ENCODE data around the gene MIOX.
A peak's percentile ranks its signal among the peaks of the same experiment; 100 is the strongest.
"Not testable (repeated sequence)": the region's sequence is repeated elsewhere in the genome, so short reads cannot be mapped to it uniquely, and the experiment has no call there.

Gene MIOX

GRCh38 chr22:50518606-50519005 is 31.9 kb downstream of the MIOX start:
- no peak for DNase-seq

DNA sequence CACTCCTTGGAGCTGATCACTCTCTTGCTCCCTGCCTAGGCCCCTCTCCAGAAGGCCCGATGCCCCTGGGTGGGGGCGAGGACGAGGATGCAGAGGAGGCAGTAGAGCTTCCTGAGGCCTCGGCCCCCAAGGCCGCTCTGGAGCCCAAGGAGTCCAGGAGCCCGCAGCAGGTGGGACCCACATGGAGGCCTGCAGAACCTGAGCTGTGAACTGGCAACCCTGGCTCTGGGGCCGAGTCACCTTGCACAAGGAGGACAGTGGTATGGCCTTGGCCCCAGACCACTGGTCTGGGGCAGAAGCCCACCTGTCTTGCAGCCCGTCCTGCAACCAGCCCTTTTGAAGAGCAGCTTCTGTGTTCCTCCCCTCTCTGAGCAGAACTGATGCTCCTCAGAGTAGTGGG is 32.5 kb downstream of the MIOX start:
- no peak for DNase-seq

DNA sequence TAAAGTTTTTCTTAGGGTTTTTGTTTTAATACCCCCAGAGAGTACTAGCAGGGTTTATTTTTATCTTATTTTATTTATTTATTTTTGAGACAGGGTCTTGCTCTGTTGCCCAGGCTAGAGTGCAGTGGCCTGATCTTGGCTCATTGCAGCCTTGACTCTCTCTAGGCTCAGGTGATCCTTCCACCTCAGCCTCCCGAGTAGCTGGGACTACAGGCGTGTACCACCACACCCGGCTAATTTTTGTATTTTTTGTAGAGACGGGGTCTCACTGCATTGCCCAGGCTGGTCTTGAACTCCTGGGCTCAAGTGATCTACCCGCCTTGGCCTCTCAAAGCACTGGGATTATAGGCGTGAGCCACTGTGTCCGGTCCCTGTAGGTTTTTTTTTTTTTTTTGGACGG is 33.5 kb downstream of the MIOX start:
- not testable (repeated sequence) for DNase-seq

DNA sequence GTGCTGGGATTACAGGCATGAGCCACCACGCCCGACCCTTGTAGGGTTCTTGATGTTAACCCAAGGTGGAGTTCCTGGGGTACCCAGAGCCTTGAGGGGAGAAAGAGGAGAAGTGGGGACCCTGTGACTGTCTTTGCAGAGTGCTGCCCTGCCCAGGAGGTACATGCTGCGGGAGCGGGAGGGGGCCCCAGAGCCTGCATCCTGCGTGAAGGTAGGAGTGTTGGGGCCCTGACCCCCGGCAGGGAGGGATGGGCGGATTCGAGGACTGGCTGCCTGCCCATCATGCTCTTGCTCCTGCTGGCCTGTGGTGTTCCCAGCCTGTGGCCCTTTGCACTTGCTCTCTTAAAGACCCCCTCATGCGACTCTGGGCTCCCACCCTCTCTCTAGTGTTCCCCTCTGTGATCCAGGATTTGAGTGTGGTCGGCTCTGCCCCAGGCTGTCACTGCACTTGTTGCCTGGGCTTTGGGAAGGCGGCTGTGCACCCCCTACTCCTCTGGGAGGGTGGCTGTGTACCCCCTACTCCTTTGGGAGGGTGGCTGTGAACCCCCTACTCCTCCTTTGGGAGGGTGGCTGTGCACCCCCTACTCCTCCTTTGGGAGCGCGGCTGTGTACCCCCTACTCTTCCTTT is 34.3 kb downstream of the MIOX start:
- DNase-seq: no peak

DNA sequence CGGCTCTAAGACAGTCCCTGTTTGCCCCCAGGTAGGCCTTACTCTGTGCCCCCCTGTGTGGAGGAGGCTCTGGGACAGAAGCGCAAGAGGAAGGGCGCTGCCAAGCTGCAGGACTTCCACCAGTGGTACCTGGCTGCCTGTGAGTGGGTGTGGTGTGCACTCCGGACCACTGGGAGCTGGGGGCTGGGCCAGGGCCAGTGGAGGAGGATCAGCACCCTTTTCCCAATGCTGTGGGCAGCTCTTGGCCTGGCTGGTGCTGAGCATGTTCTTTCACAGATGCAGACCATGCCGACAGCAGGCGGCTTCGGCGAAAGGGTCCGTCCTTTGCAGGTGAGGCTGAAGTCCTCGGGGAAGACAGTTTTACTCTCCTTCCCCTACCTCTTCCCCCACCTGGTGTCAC is 35.1 kb downstream of the MIOX start:
- DNase-seq: no peak

DNA sequence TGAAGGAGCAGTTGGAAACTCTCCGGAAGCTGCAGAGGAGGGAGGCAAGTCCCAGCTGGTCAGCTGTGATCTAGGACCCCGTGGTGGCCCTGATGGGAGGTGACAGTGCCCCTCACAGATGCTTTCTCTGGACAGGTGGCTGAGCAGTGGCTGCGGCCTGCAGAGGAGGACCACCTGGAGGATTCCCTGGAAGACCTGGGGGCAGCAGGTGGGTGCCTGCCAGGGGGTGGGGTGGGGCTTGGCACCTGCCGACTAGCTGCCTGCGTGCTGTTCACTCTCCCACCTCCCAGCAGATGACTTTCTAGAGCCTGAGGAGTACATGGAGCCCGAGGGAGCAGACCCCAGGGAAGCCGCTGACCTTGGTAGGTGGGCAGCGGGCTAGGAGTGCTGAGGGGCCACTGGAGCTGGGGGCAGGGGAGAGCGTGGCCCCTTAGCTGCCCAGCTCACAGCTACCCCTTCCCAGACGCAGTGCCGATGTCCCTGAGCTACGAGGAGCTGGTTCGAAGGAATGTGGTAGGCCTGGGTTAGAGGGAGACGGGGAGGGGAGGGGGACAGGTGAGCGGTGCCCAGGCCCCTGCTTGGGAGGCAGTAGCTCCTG is 35.6 kb downstream of the MIOX start:
- DNase-seq: no peak

GRCh38 chr22:50522806-50523438 is 36.3 kb downstream of the MIOX start:
- no peak for DNase-seq

- DNase-seq: no peak
Measured at GRCh38 chr22:50523458-50523805, 36.8 kb downstream of the MIOX start.

DNA sequence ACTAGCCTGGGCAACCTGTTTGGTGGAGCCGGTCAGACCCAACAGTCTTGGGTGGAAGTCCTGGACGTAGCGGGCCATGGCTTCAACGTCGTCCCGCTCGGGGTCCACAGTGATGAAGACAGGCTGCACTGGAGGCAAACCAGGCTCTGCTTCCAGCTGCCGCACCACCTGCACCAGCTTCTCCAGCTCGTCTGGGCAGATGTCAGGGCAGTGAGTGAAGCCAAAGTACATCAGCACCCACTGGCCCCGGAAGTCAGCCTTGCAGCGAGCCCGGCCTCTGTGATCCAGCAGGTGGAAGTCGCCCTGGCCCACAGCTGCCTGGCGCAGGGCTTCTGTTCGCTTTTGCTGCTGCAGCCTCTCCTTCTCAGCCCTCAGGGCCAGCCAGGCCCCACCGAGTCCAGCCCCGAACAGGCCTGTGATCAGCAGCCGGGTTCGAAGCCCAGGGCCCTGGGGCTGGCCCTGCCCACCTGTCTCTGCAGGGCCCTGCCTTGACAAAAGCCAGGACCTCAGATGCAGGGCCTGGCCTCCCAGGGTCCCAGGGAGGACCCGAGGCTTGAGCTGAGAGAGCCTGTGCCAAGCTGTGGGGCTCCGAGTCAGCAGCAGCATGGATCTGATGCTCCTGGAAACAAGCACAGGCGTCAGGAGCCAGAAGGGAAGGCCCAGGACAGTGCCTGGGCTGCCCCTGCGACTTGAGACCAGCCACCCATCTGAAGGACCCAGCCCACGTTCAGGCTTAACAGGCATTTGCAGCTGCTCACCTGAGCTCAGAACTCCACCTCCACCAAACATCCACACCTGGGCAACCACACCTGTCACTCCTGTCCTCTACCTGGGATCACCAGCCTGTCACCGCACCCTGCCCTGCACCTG is 37.4 kb downstream of the MIOX start:
- no peak for DNase-seq

- DNase-seq: no peak
Measured at GRCh38 chr22:50524676-50525103, 38.0 kb downstream of the MIOX start.

DNA sequence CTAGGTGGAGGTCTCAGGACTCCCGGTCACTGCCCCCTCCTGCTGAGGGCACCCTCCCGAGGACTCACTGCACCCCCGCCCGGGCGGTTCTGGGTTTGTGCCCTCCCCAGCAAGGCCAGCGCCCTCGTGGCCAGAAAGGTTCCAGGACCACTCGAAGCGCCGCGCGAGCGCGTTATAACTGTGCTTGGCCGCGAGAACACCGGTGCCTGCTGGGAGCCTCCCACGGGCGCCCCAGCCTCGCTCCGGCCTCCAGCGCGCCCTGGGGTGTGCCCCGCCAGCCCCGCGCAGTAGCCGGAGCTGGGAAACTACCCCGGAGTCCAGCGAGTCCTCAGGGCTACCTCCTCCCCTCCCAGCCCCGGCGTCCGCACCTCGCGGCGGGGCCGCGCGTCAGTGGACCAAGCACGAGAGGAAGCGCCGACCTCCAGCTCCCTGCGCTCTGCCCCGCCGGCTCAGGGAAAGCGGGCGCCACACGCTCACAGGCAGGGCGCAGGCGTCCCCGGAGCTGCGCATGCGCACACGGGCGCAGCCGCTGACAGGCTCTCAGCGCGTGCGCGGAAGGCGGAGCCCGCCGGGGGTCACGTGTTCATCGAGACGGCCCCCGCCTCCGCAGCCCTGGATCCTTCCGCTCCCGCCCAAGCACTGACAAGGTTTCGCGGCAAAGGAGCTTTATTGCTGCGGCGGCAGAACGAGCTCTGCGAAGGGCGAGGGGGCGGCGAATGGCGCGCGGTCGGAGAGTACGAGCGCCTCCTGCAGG is 38.6 kb downstream of the MIOX start, which contains the start of gene SCO2:
Gene SCO2 (minus strand): TSS at position 495 of the 754 bp plus-strand sequence. CDS start 1,187 bp downstream, outside the sequence.
- peak; percentile 97 for DNase-seq

DNA sequence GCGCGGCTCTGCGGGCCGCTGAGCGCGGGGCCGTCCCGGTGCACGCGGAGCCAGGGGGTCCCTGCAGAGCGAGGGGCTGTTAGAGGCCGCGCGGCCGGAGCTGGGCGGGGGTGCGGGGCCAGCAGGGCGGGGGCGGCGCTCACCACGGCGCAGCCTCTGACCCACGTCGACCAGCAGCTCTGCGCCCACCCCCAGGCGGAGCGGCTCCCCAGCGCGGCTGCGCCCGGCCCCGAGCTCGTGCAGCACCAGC is 39.1 kb downstream of the MIOX start:
- no peak for DNase-seq

GRCh38 chr22:50526108-50526833 is 39.6 kb downstream of the MIOX start:
- DNase-seq: peak; percentile 71

DNA sequence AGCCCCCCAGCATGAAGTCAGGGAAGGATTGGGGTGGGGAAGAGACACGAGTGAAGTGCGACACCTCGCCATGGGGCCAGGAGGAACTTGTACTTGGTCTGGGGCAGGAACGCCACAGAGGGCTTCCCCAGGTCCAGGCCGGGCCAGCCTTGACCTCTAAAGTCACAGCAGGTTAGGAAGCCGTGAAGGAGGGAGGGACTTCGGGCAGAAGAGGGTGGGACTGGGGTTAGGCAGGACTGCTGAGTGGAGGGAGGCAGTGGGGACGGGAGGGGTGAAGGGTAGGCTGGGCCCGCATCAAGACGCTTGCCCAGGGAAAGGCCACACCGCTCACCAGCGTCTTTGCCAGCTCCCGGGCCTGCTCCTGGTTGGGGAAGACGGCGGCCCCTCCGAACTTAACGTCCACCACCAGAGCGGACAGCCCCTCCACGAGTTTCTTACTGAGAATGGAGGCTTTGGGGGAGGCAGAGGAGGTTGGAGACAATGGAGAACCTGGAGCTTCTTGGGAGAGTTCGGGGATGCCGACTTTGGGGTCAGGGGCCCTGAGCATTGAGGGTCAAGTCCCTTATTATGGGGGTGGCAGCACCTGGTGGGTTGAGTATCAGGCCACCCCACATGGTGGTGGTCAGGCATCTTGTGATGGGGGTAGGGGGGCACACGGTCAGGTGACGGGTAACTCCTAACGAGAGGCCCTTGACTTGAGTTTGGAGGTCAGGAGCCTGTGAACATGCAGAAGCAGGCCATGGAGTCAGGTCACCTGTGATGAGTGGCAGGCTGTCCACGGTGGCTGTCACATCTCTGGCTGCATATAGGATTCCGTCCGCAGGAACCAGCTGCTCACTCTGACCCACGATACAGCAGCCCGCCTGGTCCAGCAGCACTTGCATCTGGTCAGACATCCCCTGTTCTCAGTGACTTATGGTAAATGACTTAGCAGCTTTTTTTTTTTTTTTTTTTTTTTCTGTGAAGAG is 40.5 kb downstream of the MIOX start:
- DNase-seq: no peak

DNA sequence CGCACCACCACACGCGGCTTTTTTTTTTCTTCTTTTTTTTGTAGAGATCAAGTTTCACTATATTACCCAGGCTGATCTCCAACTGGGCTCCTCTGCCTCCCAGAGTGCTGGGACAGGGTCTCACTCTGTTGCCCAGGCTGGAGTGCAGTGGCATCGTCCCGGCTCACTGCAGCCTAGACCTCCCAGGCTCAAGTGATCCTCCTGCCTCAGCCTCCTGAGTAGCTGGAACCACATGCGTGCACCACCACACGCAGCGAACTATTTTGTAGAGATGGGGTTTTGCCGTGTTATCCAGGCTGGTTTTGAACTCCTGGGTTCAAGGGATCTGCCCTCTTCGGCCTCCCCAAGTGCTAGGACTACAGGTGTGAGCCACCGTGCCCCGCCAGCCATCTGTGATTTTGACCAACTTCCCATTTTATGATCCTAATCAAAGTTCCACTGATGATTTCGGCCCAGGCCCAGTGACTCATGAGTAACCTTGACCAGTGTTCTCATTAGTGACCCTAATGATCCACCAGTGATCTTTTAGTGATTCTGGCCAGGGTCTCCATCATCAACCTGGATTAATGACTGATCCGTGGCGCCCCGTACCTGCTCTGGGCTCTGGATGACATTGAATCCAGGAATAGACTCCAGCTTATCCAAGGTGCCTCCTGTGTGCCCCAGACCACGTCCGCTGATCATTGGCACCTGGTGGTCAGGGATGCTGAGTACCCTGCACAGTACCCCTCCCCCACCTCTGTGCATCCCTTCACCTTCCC is 41.4 kb downstream of the MIOX start:
- no peak for DNase-seq

- no peak for DNase-seq
Measured at GRCh38 chr22:50528682-50529415, 42.2 kb downstream of the MIOX start.

DNA sequence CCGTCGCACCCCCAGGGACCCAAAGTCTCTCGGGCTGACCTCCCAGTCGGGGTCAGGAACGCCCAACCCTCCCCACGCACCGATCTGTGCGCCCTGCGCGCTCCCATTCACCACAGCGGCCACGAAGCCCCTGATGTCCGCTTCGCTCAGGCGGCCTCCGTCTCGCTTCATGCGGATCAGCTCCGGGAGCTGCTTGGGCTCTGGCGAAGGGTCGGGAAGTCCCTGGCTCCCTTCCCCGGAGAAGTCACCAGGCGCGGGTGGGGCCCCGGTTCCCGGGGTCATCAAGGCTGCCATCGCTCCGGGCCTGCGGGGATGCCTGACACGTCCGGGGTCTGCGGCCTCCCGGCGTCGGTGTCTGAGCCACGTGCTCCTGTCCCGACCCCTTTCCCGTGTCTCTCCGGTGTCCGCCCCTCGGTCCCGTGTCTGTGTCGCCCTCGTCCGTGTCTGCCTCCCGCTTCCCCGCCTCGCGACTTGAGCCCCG is 42.8 kb downstream of the MIOX start:
- DNase-seq: no peak

- no peak for DNase-seq
Measured at GRCh38 chr22:50529897-50530579, 43.4 kb downstream of the MIOX start, which contains the start of gene TYMP. Gene TYMP (minus strand): TSS chr22:50530012. CDS start chr22:50529709, 303 bp downstream.

GRCh38 chr22:50530580-50530876 is 43.9 kb downstream of the MIOX start:
- DNase-seq: no peak

All from COR-L47 (cell line).